ENCODE measurements around the gene RUVBL2. TPM values are rescaled to one million over a fixed set of nuclear protein-coding genes. Genes with fewer than 3 reads are reported as not detected.

RUVBL2 gene
- total and polyA plus RNA-seq, 10 donors = 32.0 to 58.4 (median 40.4) TPM

GRCh38 chr19:48970139-48970766 is 23.4 kb upstream of the RUVBL2 start:
- H3K4me3 ChIP-seq = no peak overlapping the region
- DNase-seq = no peak
- intact Hi-C loops (cut with DNase I; ENCODE audit: low total_unique reads) = no loop called here
- H3K27me3 ChIP-seq (replicated peaks in 1 of 7) = no peaks in the 10 kb centered on the region
- no peaks in the 10 kb centered on the region for H3K9me3 ChIP-seq
- peaks cover 3 to 91% (median 50%) of the 10 kb centered on the region in 6 donors for H3K36me3 ChIP-seq
- peak overlapping the region in 3 of 8 donors; percentile 27 to 41 (median 31) for H3K27ac ChIP-seq
- peaks cover 15 to 55% (median 40%) of the 10 kb centered on the region in 6 donors for H3K4me1 ChIP-seq
- TF ChIP-seq CTCF (IDR thresholded peaks at IDR 0.05 in 8 of 11, conservative IDR thresholded peaks at IDR 0.05 in 3 of 11) (no peak), POLR2A (IDR thresholded peaks at IDR 0.05) (no peak), POLR2AphosphoS5 (IDR thresholded peaks at IDR 0.05) (no peak)
- WGBS, 5 donors = 87 to 94% (median 90%) methylated on average over 22 to 23 of the region's 23 CpGs

- intact Hi-C loops (cut with DNase I; ENCODE audit: low total_unique reads) = no loop called here
- WGBS, 5 donors = 15 to 16% (median 16%) methylated on average over 19 of the region's 19 CpGs
- H3K27ac ChIP-seq = peak overlapping the region in 3 of 8 donors; percentile 27 to 41 (median 31)
- peak; percentile 95 for DNase-seq
- peaks cover 3 to 95% (median 49%) of the 10 kb centered on the region in 6 donors for H3K36me3 ChIP-seq
- peaks cover 15 to 54% (median 38%) of the 10 kb centered on the region in 6 donors for H3K4me1 ChIP-seq
- TF ChIP-seq POLR2A (IDR thresholded peaks at IDR 0.05) (no peak), POLR2AphosphoS5 (IDR thresholded peaks at IDR 0.05) (peak; percentile 62 to 78 (median 77)), CTCF (IDR thresholded peaks at IDR 0.05 in 8 of 11, conservative IDR thresholded peaks at IDR 0.05 in 3 of 11) (peak; percentile 78 to 99 (median 95))
- no peak overlapping the region for H3K4me3 ChIP-seq
- no peaks in the 10 kb centered on the region for H3K27me3 ChIP-seq (replicated peaks in 1 of 7)
- no peaks in the 10 kb centered on the region for H3K9me3 ChIP-seq
Measured at GRCh38 chr19:48970923-48971395, 22.7 kb upstream of the RUVBL2 start.

GRCh38 chr19:48975947-48976847 is 17.5 kb upstream of the RUVBL2 start:
- TF ChIP-seq POLR2A (IDR thresholded peaks at IDR 0.05) = no peak
- peak in 1 of 11 experiments; percentile 22 for TF ChIP-seq CTCF (IDR thresholded peaks at IDR 0.05 in 8 of 11, conservative IDR thresholded peaks at IDR 0.05 in 3 of 11)
- H3K36me3 ChIP-seq = peaks cover 0 to 97% (median 25%) of the 10 kb centered on the region in 6 donors
- H3K27me3 ChIP-seq (replicated peaks in 1 of 7) = no peaks in the 10 kb centered on the region
- no peak overlapping the region for H3K4me3 ChIP-seq
- DNase-seq = no peak
- intact Hi-C loops (cut with DNase I; ENCODE audit: low total_unique reads) = no loop called here
- H3K27ac ChIP-seq = no peak overlapping the region
- 84 to 91% (median 89%) methylated on average over 13 of the region's 13 CpGs for WGBS, 5 donors
- peaks cover 0 to 3% (median under 1%) of the 10 kb centered on the region in 6 donors for H3K4me1 ChIP-seq
- no peaks in the 10 kb centered on the region for H3K9me3 ChIP-seq

GRCh38 chr19:48977061-48977460 is 16.6 kb upstream of the RUVBL2 start:
- Histone ChIP-seq H3K9me3 (no peaks in the 10 kb centered on the region), H3K4me1 (no peaks in the 10 kb centered on the region), H3K4me3 (no peak overlapping the region), H3K27me3 (replicated peaks in 1 of 7) (no peaks in the 10 kb centered on the region), H3K36me3 (peaks cover 0 to 98% (median 32%) of the 10 kb centered on the region in 6 donors), H3K27ac (no peak overlapping the region)
- TF ChIP-seq CTCF (IDR thresholded peaks at IDR 0.05 in 8 of 11, conservative IDR thresholded peaks at IDR 0.05 in 3 of 11) (no peak), POLR2A (IDR thresholded peaks at IDR 0.05) (no peak)
- intact Hi-C loops (cut with DNase I; ENCODE audit: low total_unique reads) = no loop called here
- DNase-seq = no peak
- WGBS, 5 donors = 59 to 83% (median 72%) methylated on average over 2 of the region's 2 CpGs
